GM12891 (cell line): ENCODE results near the gene GRAP2.

Experiments used
- PAX5 ChIP-seq: IDR thresholded peaks from 2 replicates; pipeline ENCODE4 v1.6.1; 2011; ENCODE audit warnings: low read length, moderate library complexity, mild to moderate bottlenecking; ENCODE audit not compliant: insufficient read depth, severe bottlenecking
- POLR2A ChIP-seq: IDR thresholded peaks from 2 replicates; pipeline ENCODE4 v1.6.1; 2011; ENCODE audit warnings: low read depth, low read length, control low read depth

DNA sequence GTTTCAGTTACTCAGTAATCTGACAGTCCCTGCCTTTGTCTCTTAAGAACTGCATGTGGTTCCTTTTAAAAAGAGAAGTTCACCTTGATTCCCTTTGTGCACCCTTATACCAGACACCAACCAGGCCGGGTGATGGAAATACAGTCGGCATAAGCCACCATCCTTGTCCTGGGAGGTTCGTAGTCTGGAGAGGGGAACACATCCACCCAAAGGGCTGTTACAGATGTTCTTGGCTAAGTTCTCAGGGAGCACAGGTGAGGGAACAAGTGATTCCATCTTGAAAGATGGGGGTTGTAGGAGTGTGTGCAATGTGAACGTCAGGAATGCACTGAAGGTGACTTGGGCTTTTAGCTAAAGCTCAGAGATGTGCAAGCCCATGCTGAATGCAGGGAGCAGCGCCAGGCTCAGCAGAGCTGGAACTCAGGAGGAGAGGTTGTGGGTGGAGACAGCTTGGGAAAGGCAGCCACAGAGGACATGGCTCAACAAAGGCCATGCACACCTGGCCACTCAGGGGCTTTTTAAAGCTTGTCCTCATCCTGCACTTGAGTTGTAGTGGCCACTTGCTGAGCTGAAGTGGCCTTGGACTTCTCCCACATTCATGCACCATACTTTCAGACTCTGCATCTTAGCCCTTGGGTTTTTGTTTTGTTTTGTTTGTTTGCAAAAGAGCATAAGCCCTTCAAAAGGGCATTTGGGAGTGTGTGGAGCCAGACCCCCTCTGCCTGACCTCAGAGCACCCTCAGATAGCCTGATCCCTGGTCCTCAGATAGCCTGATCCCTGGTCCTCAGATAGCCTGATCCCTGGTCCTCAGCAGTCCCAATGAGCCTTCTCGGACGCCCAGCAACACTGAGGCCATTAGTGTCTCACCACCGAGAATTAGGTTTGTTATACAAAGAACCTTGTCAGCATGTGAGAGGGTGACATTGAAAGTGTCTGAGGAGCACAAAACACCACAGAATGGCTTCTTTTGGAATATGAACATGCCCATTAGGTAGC, 46.6 kb downstream of the GRAP2 start:
- no peak for TF ChIP-seq POLR2A
- no peak for TF ChIP-seq PAX5
